Subcutaneous abdominal adipose tissue (tissue), 5 donors: ENCODE results near the gene KREMEN1.

Source experiments
- H3K27ac ChIP-seq: one replicate; pipeline ENCODE4 v1.7.0; 2013; ENCODE audit warnings: low read depth, mild to moderate bottlenecking, inconsistent platforms, low read length, moderate library complexity
- H3K27me3 ChIP-seq, 5 donors: one replicate each; pipeline ENCODE4 v1.7.0; 2013; ENCODE audit warnings: low read length in 5 of 5, inconsistent platforms in 1 of 5; ENCODE audit not compliant: control insufficient read depth in 5 of 5, insufficient read depth in 4 of 5
- H3K36me3 ChIP-seq, 5 donors: one replicate each; pipeline ENCODE4 v1.7.0; 2013; ENCODE audit warnings: low read length in 5 of 5; ENCODE audit not compliant: control insufficient read depth in 5 of 5, insufficient read depth in 5 of 5
- H3K4me1 ChIP-seq, 5 donors: one replicate each; pipeline ENCODE4 v1.7.0; 2013; ENCODE audit warnings: low read length in 5 of 5, mild to moderate bottlenecking in 3 of 5, moderate library complexity in 1 of 5; ENCODE audit not compliant: control insufficient read depth in 5 of 5, insufficient read depth in 5 of 5
- H3K4me3 ChIP-seq, 5 donors: one replicate each; pipeline ENCODE4 v1.7.0; 2013; ENCODE audit warnings: low read length in 5 of 5, low read depth in 1 of 5
- H3K9ac ChIP-seq, 5 donors: one replicate each; pipeline ENCODE4 v1.7.0; 2013; ENCODE audit warnings: low read length in 5 of 5, mild to moderate bottlenecking in 4 of 5, moderate library complexity in 3 of 5
- H3K9me3 ChIP-seq, 5 donors: one replicate each; pipeline ENCODE4 v1.7.0; 2013; ENCODE audit warnings: low read length in 5 of 5; ENCODE audit not compliant: control insufficient read depth in 5 of 5
- donor health status: healthy.
- donor health status: healthy.
- donor health status: healthy.
- donor health status: healthy.
- donor health status: healthy.

KREMEN1 gene

DNA sequence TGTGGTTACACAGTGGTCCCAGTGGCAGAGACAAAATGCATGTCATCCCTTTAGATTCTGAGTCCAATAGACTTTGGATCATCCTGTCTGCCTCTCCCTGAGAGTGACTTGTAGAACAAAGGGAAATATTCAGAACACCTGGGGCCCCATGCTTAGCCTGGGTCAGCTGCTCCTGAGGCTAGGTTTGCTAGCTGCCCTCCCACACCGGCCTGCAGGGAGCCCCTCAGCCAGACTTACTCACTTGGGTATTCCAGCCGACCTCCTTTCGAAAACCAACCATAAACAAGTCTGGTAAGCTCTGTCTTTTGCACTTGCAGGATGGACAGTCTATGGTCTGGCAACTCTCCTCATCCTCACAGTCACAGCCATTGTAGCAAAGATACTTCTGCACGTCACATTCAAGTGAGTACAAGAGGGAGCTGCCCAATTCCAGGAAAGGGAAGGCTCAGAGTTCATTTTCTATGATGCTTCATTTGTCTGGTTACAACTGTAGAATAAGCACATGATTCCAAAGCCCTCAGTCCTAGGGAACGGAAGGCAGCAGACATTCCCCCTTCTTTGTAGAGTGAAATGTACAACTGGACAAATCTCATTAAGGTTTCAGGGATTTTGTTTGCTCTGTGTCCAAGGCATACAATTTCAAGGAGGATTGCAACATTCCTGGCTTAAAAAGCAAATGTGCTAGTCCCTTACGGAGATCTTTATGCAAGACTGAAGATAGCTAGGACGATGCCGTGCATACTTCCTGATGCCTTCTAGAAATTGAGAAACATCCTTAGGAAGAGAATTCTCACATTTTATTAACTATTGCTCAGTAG lies 67.3 kb downstream of the KREMEN1 start:
- H3K27ac ChIP-seq, result no peak overlapping the region
- no peaks in the 10 kb centered on the region for H3K27me3 ChIP-seq
- H3K36me3 ChIP-seq, result peaks cover 2 to 43% (median 18%) of the 10 kb centered on the region in 5 donors

DNA sequence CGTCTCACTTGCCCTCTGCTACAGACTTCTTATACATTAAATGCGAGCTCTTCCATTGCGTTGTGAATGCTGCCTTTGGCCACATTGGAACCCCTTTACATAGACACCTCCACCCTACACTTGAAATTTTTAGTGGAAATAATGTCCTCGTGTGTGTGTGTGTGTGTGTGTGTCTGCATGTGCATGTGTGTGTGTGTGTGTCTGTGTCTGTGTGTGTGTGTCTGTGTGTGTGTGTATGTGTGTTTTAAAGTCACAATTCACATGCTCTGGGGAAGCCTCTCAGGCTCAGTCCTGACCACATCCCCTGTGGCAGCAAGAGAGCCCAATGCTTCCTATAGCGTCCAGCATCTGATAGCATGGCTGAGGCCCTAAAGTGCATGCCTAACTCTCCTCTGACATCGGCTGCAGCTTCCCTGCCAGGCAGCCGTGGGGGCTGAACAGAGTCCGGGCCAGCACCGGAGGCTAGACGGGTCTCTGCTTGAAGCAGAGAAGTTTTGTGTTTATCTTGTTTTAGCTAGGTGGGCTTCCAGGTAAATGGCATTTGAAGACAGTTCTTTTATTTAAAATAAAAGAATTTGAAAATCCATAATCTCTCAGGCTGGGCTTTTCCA lies 68.3 kb downstream of the KREMEN1 start:
- Histone ChIP-seq H3K36me3 (peaks cover 2 to 50% (median 22%) of the 10 kb centered on the region in 5 donors), H3K9ac (no peak overlapping the region), H3K27me3 (no peaks in the 10 kb centered on the region), H3K4me3 (no peak overlapping the region), H3K9me3 (no peaks in the 10 kb centered on the region), H3K4me1 (peaks cover 0 to 9% (median 8%) of the 10 kb centered on the region in 5 donors), H3K27ac (no peak overlapping the region)

More for the DNA sequence above, 67.3 kb downstream of the KREMEN1 start:
- peaks cover 0 to 9% (median 8%) of the 10 kb centered on the region in 5 donors for H3K4me1 ChIP-seq
- no peaks in the 10 kb centered on the region for H3K9me3 ChIP-seq
- H3K9ac ChIP-seq, result no peak overlapping the region
- H3K4me3 ChIP-seq, result no peak overlapping the region

DNA sequence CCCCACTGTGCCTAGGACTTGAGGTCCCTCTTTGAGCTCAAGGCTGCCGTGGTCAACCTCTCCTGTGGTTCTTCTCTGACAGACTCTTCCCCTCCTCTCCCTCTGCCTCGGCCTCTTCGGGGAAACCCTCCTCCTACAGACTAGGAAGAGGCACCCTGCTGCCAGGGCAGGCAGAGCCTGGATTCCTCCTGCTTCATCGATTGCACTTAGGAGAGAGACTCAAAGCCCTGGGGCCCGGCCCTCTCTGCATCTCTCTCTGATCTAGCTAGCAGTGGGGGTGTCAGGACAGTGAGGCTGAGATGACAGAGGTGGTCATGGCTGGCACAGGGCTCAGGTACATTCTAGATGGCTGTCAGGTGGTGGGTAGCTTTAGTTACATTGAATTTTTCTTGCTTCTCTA lies 69.3 kb downstream of the KREMEN1 start:
- Histone ChIP-seq H3K4me3 (no peak overlapping the region), H3K36me3 (peaks cover 2 to 53% (median 22%) of the 10 kb centered on the region in 5 donors), H3K27ac (no peak overlapping the region), H3K9ac (no peak overlapping the region), H3K9me3 (no peaks in the 10 kb centered on the region), H3K4me1 (peaks cover 0 to 9% (median 8%) of the 10 kb centered on the region in 5 donors), H3K27me3 (no peaks in the 10 kb centered on the region)

DNA sequence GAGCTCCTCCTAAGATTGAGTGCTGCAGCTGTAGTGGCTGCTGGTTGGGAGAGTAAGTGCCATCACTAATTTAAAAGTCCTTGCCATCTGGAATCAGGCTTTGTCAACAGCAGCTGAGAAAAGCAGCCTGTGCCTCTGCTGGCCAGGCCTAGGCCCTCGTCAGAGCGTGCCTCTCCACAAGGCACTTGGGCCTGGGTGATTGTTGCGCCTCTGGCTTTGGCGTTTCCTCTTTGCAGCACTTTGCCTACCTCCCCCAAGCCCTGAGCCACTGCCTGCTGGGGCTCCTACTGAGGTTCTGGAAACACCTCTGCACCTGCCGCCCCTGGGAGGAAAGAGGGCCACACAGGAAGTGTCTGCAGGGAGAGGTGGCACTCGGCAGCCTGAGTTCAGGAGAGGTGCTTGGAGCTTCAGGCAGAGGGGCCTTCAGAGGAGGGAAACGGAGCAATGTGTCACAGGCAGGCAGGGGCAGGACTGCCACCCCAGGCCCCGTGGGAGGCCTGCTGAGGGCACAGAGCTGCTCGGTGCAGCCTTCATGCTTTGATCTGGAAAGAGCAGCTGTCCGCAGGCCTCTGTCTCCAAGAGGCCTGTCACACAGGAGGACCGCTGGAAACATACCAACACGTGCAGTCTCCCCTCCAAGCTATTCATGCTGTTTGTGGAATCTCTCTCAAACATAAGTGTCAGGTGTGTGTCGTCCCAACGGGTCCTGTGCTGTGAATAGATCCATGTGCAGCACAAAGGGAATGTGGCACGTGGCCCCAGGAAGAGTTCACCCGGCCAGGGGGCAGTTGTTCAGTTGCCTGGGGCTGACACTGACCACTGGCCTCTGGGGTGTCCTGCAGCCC lies 71.3 kb downstream of the KREMEN1 start:
- H3K9ac ChIP-seq, result no peak overlapping the region
- peaks cover 0 to 44% (median 21%) of the 10 kb centered on the region in 5 donors for H3K36me3 ChIP-seq
- no peak overlapping the region for H3K27ac ChIP-seq

DNA sequence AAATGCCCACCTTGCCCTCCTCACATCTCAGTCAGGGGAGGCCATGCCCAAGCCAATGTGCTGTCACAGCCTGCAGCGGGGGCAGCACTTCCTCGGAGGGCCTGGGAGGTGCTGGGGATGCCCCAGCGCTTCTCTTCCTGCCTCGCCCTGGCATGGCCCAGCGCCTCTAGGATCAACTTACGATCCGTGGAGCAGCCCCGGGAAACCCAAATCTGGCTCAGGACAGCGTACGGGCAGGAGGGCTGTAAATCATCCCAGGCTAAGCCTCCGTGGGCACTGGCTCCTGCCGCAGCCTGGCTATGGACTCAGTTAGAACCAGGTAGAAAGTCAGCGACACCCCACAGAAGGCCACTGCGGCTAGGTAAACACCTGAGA lies 71.9 kb downstream of the KREMEN1 start:
- H3K9ac ChIP-seq, result no peak overlapping the region
- H3K27ac ChIP-seq, result no peak overlapping the region
- no peaks in the 10 kb centered on the region for H3K27me3 ChIP-seq
- H3K36me3 ChIP-seq, result peaks cover 0 to 42% (median 18%) of the 10 kb centered on the region in 5 donors
- no peak overlapping the region for H3K4me3 ChIP-seq
- H3K4me1 ChIP-seq, result peaks cover 3 to 11% (median 11%) of the 10 kb centered on the region in 5 donors
- no peaks in the 10 kb centered on the region for H3K9me3 ChIP-seq

More for the DNA sequence above, 71.3 kb downstream of the KREMEN1 start:
- Histone ChIP-seq H3K9me3 (no peaks in the 10 kb centered on the region), H3K4me1 (peaks cover 0 to 9% (median 8%) of the 10 kb centered on the region in 5 donors), H3K4me3 (no peak overlapping the region), H3K27me3 (no peaks in the 10 kb centered on the region)

DNA sequence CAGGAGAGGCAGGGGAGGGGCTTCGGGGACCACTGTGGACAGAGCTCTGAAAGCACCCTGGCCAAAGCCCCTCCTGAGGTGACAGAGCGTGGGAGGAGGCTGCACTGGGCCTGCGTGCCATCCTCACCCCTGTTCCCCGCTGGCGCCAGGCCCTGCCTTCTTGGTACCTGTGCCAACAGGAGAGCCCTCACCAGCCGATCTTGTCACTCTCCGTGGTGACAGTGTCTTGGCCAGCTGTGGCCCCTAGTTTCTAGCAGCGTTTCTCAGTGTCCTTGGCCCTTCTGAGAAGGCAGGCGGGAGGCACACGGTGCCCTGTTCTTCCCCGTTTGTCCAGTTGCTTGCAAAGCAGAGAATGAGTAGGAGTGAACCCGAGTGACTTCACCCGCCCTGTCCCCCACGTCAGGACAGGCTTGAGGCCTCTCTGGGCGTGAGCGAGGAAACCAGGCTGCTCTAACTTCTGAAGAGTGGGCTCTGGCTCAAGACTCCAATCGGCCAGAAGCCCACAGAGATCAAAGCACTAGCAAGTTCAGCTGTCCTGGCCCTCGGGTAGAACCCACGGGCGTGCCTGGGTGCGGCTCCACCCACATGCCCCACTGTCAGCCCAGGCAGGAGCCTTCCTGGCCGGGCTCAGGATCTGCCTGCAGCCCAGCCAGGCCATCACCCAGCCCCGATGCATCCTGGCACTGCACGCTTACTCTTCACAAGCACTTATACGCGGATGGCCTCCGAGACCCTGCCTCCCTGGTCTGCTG lies 72.7 kb downstream of the KREMEN1 start:
- Histone ChIP-seq H3K36me3 (peaks cover 0 to 41% (median 16%) of the 10 kb centered on the region in 5 donors), H3K9me3 (no peaks in the 10 kb centered on the region), H3K9ac (no peak overlapping the region), H3K4me1 (peaks cover 4 to 12% (median 11%) of the 10 kb centered on the region in 5 donors), H3K27me3 (no peaks in the 10 kb centered on the region), H3K4me3 (no peak overlapping the region), H3K27ac (no peak overlapping the region)

DNA sequence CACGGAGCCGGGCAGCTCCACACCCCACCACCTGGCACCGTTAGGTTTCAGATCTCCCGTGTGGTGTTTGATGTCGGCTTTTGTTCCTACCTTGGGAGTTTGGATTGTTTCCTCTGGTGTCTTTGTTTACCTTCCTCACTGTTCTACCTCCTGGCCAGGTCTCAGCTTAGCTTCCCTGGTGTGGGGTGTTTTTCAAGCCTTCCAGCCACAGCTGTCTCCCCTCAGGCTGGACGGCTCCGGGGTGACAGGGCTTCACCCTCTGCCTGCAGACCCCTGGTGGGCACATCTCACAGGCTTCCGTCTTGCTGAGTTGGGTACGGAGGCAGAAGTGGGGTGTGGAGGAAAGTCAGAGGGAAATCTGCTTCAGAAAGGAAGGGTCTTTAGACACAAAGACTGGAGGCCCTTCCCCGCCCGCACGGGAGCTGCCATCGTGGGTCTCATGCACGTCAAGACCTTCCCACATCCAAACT lies 73.3 kb downstream of the KREMEN1 start:
- Histone ChIP-seq H3K4me3 (no peak overlapping the region), H3K27me3 (no peaks in the 10 kb centered on the region), H3K9ac (no peak overlapping the region), H3K4me1 (peaks cover 5 to 17% (median 15%) of the 10 kb centered on the region in 5 donors), H3K9me3 (no peaks in the 10 kb centered on the region), H3K27ac (no peak overlapping the region), H3K36me3 (peaks cover 0 to 41% (median 13%) of the 10 kb centered on the region in 5 donors)

DNA sequence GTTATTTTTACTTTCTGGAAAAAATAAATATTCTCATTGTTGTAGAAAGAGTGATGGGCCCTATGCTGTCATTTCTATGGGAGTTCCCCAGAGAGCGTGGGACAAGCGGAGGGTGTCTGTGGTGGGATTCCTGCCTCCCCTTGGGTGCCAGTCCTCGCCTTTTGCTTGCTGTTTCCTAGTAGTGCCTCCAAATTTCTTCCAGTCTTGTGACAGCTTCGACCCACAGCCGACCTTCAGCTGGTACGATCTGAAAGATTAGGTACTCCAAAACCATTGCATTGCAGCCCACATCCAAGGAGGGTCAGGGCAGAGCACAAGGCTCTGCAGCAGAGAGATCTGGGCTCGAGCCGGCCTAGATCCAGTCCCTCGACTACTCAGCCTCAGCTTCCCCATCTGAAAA lies 73.9 kb downstream of the KREMEN1 start:
- no peak overlapping the region for H3K27ac ChIP-seq
- H3K4me1 ChIP-seq, result peaks cover 5 to 18% (median 15%) of the 10 kb centered on the region in 5 donors
- no peak overlapping the region for H3K9ac ChIP-seq
- H3K27me3 ChIP-seq, result no peaks in the 10 kb centered on the region
- H3K9me3 ChIP-seq, result no peaks in the 10 kb centered on the region
- H3K4me3 ChIP-seq, result no peak overlapping the region
- peaks cover 0 to 38% (median 13%) of the 10 kb centered on the region in 5 donors for H3K36me3 ChIP-seq

DNA sequence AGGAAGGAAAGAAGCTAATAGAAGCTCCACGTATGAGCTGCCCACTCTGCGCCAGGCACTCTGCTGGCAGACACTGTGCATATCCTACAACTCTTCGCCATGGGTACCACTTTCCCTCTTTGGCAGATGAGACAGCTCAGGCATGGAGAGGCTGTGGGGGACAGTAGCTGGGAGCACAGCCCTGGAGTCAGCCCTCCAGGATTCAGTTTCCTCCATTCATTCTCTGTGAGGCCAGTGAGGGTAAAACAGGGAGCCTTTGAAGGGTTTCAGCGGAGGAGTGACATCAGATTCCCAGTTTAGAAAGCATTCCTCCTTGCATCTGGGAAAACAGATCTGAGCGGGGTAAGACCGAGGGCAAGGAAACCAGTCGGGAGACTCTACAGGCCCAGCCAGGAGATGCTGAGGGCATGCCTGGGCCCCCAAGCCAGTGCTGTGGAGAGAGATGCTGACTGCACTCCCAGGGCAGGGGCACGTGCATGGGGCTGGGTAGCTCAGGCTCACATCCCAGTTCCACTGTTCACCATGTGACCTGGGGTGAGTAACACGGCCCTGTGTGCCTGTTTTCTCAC lies 74.6 kb downstream of the KREMEN1 start:
- H3K36me3 ChIP-seq, result peaks cover 0 to 33% (median 13%) of the 10 kb centered on the region in 5 donors
- peaks cover 5 to 21% (median 18%) of the 10 kb centered on the region in 5 donors for H3K4me1 ChIP-seq
- no peak overlapping the region for H3K27ac ChIP-seq
- no peaks in the 10 kb centered on the region for H3K9me3 ChIP-seq
- H3K27me3 ChIP-seq, result no peaks in the 10 kb centered on the region
- no peak overlapping the region for H3K9ac ChIP-seq
- H3K4me3 ChIP-seq, result no peak overlapping the region
